ENCODE data around the gene MYO10.
"Not testable (repeated sequence)": the region's sequence is repeated elsewhere in the genome, so short reads cannot be mapped to it uniquely, and the experiment has no call there.

Gene MYO10

GRCh38 chr5:16879191-16879590 lies 56.9 kb downstream of the MYO10 start:
- H3K4me3 ChIP-seq (ENCODE audit: low read depth, low read length): no peak overlapping the region
- no peak for DNase-seq (ENCODE audit: low read depth)
- no peak for TF ChIP-seq CTCF (IDR thresholded peaks at IDR 0.05; ENCODE audit: low read depth, low read length, missing control alignments)

- TF ChIP-seq CTCF (IDR thresholded peaks at IDR 0.05; ENCODE audit: low read depth, low read length, missing control alignments): no peak
Measured at GRCh38 chr5:16877267-16877935, 58.7 kb downstream of the MYO10 start.

GRCh38 chr5:16874424-16874823 lies 61.7 kb downstream of the MYO10 start:
- DNase-seq (ENCODE audit: low read depth); H3K4me3 ChIP-seq (ENCODE audit: low read depth, low read length): not testable (repeated sequence)

More at GRCh38 chr5:16877267-16877935, 58.7 kb downstream of the MYO10 start:
- H3K4me3 ChIP-seq (ENCODE audit: low read depth, low read length): no peak overlapping the region
- DNase-seq (ENCODE audit: low read depth): no peak

- TF ChIP-seq CTCF (IDR thresholded peaks at IDR 0.05; ENCODE audit: low read depth, low read length, missing control alignments): no peak
Measured at GRCh38 chr5:16871746-16872339, 64.2 kb downstream of the MYO10 start.

DNA sequence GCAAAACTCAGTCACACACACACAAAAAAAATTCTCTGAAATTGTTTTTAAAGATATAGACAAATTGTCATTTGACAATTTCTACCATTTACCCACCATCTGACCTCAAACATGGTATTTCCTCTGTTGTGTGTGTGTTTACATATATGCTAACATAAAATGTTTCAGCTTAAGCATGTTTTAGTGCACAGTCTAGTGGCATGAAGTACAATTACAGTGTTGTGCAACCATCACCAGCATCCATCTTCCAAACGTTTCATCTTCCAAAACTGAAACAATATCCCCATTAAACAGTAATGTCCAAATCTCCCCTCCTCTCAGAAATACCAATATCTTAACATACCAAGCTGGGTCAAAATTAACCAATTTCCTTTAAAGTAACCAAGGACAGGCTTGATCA lies 65.2 kb downstream of the MYO10 start:
- no peak for TF ChIP-seq CTCF (IDR thresholded peaks at IDR 0.05; ENCODE audit: low read depth, low read length, missing control alignments)
- H3K4me3 ChIP-seq (ENCODE audit: low read depth, low read length): no peak overlapping the region

More at GRCh38 chr5:16871746-16872339, 64.2 kb downstream of the MYO10 start:
- DNase-seq (ENCODE audit: low read depth): no peak
- H3K4me3 ChIP-seq (ENCODE audit: low read depth, low read length): no peak overlapping the region

DNA sequence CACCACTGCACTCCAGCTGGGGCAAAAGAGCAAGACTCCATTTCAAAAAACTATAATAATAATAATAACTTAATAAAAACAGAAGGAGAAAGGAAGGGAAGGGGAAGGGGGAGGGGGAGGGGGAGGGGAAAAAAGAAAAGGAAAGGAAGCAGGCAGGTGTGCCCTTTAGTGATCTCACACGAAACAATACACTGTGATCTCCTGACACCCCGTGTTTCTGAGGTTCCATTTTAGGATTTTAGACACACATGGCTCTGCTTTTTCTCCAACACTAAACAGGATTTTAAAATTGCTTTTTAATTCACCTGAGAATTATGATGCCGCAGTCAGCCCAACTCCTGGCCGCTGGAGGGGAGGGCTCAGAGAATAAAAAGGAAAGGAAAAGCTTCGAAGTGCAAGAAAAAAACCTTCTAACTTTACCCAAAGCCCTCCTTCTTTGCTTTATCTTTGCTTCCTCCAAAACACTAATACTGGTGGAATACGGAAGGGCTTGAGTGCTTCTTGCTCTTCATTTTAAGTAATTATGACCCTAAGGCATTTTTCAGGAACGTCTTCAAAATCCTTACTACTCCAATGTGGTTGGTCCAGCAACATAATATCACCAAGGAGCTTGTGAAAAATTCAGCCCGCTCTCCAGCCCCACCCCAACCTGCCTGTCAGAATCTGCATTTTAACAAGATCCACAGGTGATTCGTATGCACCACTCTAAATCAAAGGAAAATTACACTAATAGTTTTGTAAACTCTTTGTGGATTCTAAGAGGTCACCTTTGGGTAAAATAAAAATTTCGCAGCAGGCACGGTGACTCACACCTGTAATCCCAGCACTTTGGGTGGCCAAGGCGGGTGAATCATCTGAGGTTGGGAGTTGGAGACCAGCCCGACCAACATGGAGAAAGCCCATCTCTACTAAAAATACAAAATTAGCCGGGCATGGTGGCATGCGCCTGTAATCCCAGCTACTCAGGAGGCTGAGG lies 66.0 kb downstream of the MYO10 start:
- TF ChIP-seq CTCF (IDR thresholded peaks at IDR 0.05; ENCODE audit: low read depth, low read length, missing control alignments): no peak
- no peak overlapping the region for H3K4me3 ChIP-seq (ENCODE audit: low read depth, low read length)
- DNase-seq (ENCODE audit: low read depth): no peak

More for the DNA sequence above, 65.2 kb downstream of the MYO10 start:
- no peak for DNase-seq (ENCODE audit: low read depth)

GRCh38 chr5:16867577-16867953 lies 68.5 kb downstream of the MYO10 start:
- TF ChIP-seq CTCF (IDR thresholded peaks at IDR 0.05; ENCODE audit: low read depth, low read length, missing control alignments): no peak
- no peak overlapping the region for H3K4me3 ChIP-seq (ENCODE audit: low read depth, low read length)
- no peak for DNase-seq (ENCODE audit: low read depth)
